ENCODE measurements around the gene IL17RA.

GRCh38 chr22:17143101-17143500 is 58.3 kb downstream of the IL17RA start:
- TF ChIP-seq TCF7L2 (IDR thresholded peaks at IDR 0.05; ENCODE audit: low read depth, low read length): no peak
- no peak for TF ChIP-seq CTCF (IDR thresholded peaks at IDR 0.05)
- no peak for TF ChIP-seq SIN3A (IDR thresholded peaks at IDR 0.05; ENCODE audit: borderline replicate concordance, insufficient read depth, low read depth, low read length)
- TF ChIP-seq POLR2AphosphoS5 (IDR thresholded peaks at IDR 0.05; ENCODE audit: low read depth, low read length): no peak

All from Panc1 (cell line).